Tibial nerve (tissue), 4 donors: ENCODE measurements around the gene SERPINH1. TPM values are rescaled to one million over a fixed set of nuclear protein-coding genes. Genes with fewer than 3 reads are reported as not detected.
A peak's percentile ranks its signal among the peaks of the same experiment; 100 is the strongest.

Experiments
- DNase-seq, 2 donors: peaks; one replicate each; pipeline ENCODE4 v3.0.0-alpha.2; 2019; ENCODE audit warnings: low spot score in 2 of 2
- H3K27ac ChIP-seq, 4 donors: fragments of 200-600 bp; sonication (generic) in 3 of 4; one replicate each; pipeline ENCODE4 v1.5.1; 2017 to 2019; ENCODE audit warnings: mild to moderate bottlenecking in 1 of 4
- H3K27me3 ChIP-seq, 2 donors: fragments of 200-600 bp; sonication (generic) in 1 of 2; one replicate each; pipeline versions ENCODE4 v1.5.1 to v1.6.0; 2017 to 2019
- H3K36me3 ChIP-seq, 3 donors: fragments of 200-600 bp; sonication (generic); one replicate each; pipeline ENCODE4 v1.5.1; 2018 to 2019
- H3K4me1 ChIP-seq, 4 donors: fragments of 200-600 bp; sonication (generic) in 3 of 4; one replicate each; pipeline ENCODE4 v1.5.1; 2017 to 2019
- H3K4me3 ChIP-seq, 4 donors: fragments of 200-600 bp; sonication (generic) in 3 of 4; one replicate each; pipeline ENCODE4 v1.5.1; 2017 to 2019; ENCODE audit warnings: mild to moderate bottlenecking in 1 of 4, moderate library complexity in 1 of 4
- H3K9me3 ChIP-seq, 4 donors: fragments of 200-600 bp; sonication (generic) in 3 of 4; one replicate each; pipeline ENCODE4 v1.5.1; 2017 to 2019
- CTCF ChIP-seq, 5 experiments: fragments of 200-600 bp in 3 of 5; fragments of 450-650 bp in 2 of 5; sonication (generic) in 3 of 5; IDR thresholded peaks; one replicate each; pipeline ENCODE4 v1.5.1; 2016 to 2019; ENCODE audit warnings: antibody characterized with exemption in 5 of 5, mild to moderate bottlenecking in 3 of 5, moderate library complexity in 2 of 5
- EP300 ChIP-seq, 2 donors: sonication (generic); formaldehyde crosslinking; IDR thresholded peaks; one replicate each; pipeline ENCODE4 v1.6.1; 2017; ENCODE audit warnings: antibody characterized with exemption in 2 of 2, mild to moderate bottlenecking in 1 of 2
- POLR2A ChIP-seq, 2 donors: fragments of 450-650 bp; IDR thresholded peaks; one replicate each; pipeline ENCODE4 v1.6.1; 2017; ENCODE audit warnings: antibody characterized with exemption in 2 of 2, mild to moderate bottlenecking in 2 of 2, moderate library complexity in 2 of 2
- WGBS, 2 donors: methylation state at CpG; one replicate each; pipeline ENCODE4 v1.1.5; 2018; 5-methylcytosine and 5-hydroxymethylcytosine counted together
- total RNA-seq, 4 donors: library from RNA; depleted of rRNA; stranded (reverse); fragments of >200 nt; gene quantifications; one replicate each; pipeline ENCODE4 v1.1.0, GENCODE V29; 2016

SERPINH1 gene
- total RNA-seq, 4 donors from 2014 or later = 151 to 358 (median 184) TPM

GRCh38 chr11:75576499-75576918 lies 14.5 kb downstream of the SERPINH1 start:
- H3K27ac ChIP-seq = peak overlapping the region in 3 of 4 donors; percentile 54 to 84 (median 62)
- H3K36me3 ChIP-seq = peaks cover 0 to 27% (median 2%) of the 10 kb centered on the region in 3 donors
- H3K9me3 ChIP-seq = no peaks in the 10 kb centered on the region
- no peaks in the 10 kb centered on the region for H3K27me3 ChIP-seq
- 9 to 13% methylated on average over 8 of the region's 8 CpGs for WGBS, 2 donors
- no peak overlapping the region for H3K4me3 ChIP-seq
- TF ChIP-seq EP300 (IDR thresholded peaks at IDR 0.05) = peak in 1 of 2 donors; percentile 46
- TF ChIP-seq POLR2A (IDR thresholded peaks at IDR 0.05) = no peak
- DNase-seq = peak; percentile 35 to 36
- peaks cover 0 to 25% (median 7%) of the 10 kb centered on the region in 4 donors for H3K4me1 ChIP-seq

- H3K4me1 ChIP-seq = peaks cover 0 to 24% (median 7%) of the 10 kb centered on the region in 4 donors
- peak overlapping the region in 3 of 4 donors; percentile 54 to 84 (median 62) for H3K27ac ChIP-seq
- H3K9me3 ChIP-seq = no peaks in the 10 kb centered on the region
- WGBS, 2 donors = 15 to 26% methylated on average over 7 to 8 of the region's 10 CpGs
- no peak overlapping the region for H3K4me3 ChIP-seq
- peaks cover 0 to 20% (median 0%) of the 10 kb centered on the region in 3 donors for H3K36me3 ChIP-seq
- no peaks in the 10 kb centered on the region for H3K27me3 ChIP-seq
- DNase-seq = peak; percentile 40 to 66
- TF ChIP-seq POLR2A (IDR thresholded peaks at IDR 0.05) = no peak
- peak in 4 of 5 experiments; percentile 34 to 70 (median 58) for TF ChIP-seq CTCF (IDR thresholded peaks at IDR 0.05)
- no peak for TF ChIP-seq EP300 (IDR thresholded peaks at IDR 0.05)
These were observed 15.2 kb downstream of the SERPINH1 start for GRCh38 chr11:75577207-75577606.

- Histone ChIP-seq H3K4me1 (peaks cover 0 to 35% (median 7%) of the 10 kb centered on the region in 4 donors), H3K27me3 (no peaks in the 10 kb centered on the region), H3K27ac (no peak overlapping the region), H3K36me3 (peaks cover 0 to 2% (median 0%) of the 10 kb centered on the region in 3 donors), H3K4me3 (no peak overlapping the region), H3K9me3 (no peaks in the 10 kb centered on the region)
- no peak for DNase-seq
- WGBS, 2 donors = 0 to 23% methylated on average over 1 of the region's 1 CpG
- TF ChIP-seq EP300 (IDR thresholded peaks at IDR 0.05) (no peak), POLR2A (IDR thresholded peaks at IDR 0.05) (no peak), CTCF (IDR thresholded peaks at IDR 0.05) (no peak)
These were observed 16.9 kb downstream of the SERPINH1 start for GRCh38 chr11:75578977-75579376.

- Histone ChIP-seq H3K27ac (no peak overlapping the region), H3K36me3 (no peaks in the 10 kb centered on the region), H3K27me3 (no peaks in the 10 kb centered on the region), H3K9me3 (no peaks in the 10 kb centered on the region), H3K4me3 (no peak overlapping the region), H3K4me1 (peaks cover 0 to 43% (median 9%) of the 10 kb centered on the region in 4 donors)
- WGBS, 2 donors = 63 to 90% methylated on average over 1 of the region's 1 CpG
- no peak for DNase-seq
- TF ChIP-seq POLR2A (IDR thresholded peaks at IDR 0.05) (no peak), CTCF (IDR thresholded peaks at IDR 0.05) (no peak), EP300 (IDR thresholded peaks at IDR 0.05) (no peak)
These were observed 17.8 kb downstream of the SERPINH1 start for GRCh38 chr11:75579841-75580240.

- peak overlapping the region in 3 of 4 donors; percentile 73 to 92 (median 78) for H3K4me3 ChIP-seq
- peaks cover 0 to 24% (median 2%) of the 10 kb centered on the region in 4 donors for H3K4me1 ChIP-seq
- no peak for DNase-seq
- H3K27ac ChIP-seq = peak overlapping the region; percentile 95 to 100 (median 97)
- 46 to 58% methylated on average over 4 of the region's 4 CpGs for WGBS, 2 donors
- TF ChIP-seq POLR2A (IDR thresholded peaks at IDR 0.05) (no peak), EP300 (IDR thresholded peaks at IDR 0.05) (no peak), CTCF (IDR thresholded peaks at IDR 0.05) (no peak)
- no peaks in the 10 kb centered on the region for H3K9me3 ChIP-seq
- H3K36me3 ChIP-seq = no peaks in the 10 kb centered on the region
- H3K27me3 ChIP-seq = no peaks in the 10 kb centered on the region
These were observed 20.4 kb downstream of the SERPINH1 start for GRCh38 chr11:75582506-75582894.
